ENCODE measurements around the gene PEAR1.

GRCh38 chr1:156883919-156884318, 9.6 kb upstream of the PEAR1 start:
- no peak for TF ChIP-seq CTCF (IDR thresholded peaks at IDR 0.05; ENCODE audit: low read depth, low read length)
- no peak for TF ChIP-seq EZH2phosphoT487 (IDR thresholded peaks at IDR 0.05; ENCODE audit: low read depth)
